Esophagus squamous epithelium (tissue), 5 donors: ENCODE results near the gene EYS. TPM values are rescaled to one million over a fixed set of nuclear protein-coding genes. Genes with fewer than 3 reads are reported as not detected.
"Not testable (repeated sequence)": the region's sequence is repeated elsewhere in the genome, so short reads cannot be mapped to it uniquely, and the experiment has no call there.

Experiments
- DNase-seq: peaks from one replicate; lab custom pipeline; 2025; lab: John Stamatoyannopoulos, UW
- H3K27ac ChIP-seq, 4 donors: fragments of 200-600 bp; sonication (generic); one replicate each; pipeline ENCODE4 v1.5.1; 2016 to 2019; ENCODE audit warnings: mild to moderate bottlenecking in 1 of 4
- H3K27me3 ChIP-seq, 4 donors: fragments of 200-600 bp; sonication (generic); 1 replicate in 3 of 4; 2 replicates in 1 of 4; pipeline versions ENCODE4 v1.5.1 to v1.6.0; 2017 to 2021; ENCODE audit warnings: antibody characterized with exemption in 1 of 4
- H3K36me3 ChIP-seq, 3 donors: fragments of 200-600 bp; sonication (generic); one replicate each; pipeline ENCODE4 v1.5.1; 2016 to 2019
- H3K4me1 ChIP-seq, 3 donors: fragments of 200-600 bp; sonication (generic); one replicate each; pipeline ENCODE4 v1.5.1; 2017 to 2019
- H3K4me3 ChIP-seq, 4 donors: fragments of 200-600 bp; sonication (generic); 1 replicate in 3 of 4; 2 replicates in 1 of 4; pipeline ENCODE4 v1.5.1; 2016 to 2019; ENCODE audit warnings: mild to moderate bottlenecking in 2 of 4, moderate library complexity in 1 of 4
- H3K9me3 ChIP-seq, 3 donors: fragments of 200-600 bp; sonication (generic); one replicate each; pipeline ENCODE4 v1.5.1; 2016 to 2019
- CTCF ChIP-seq, 6 experiments: fragments of 450-650 bp in 4 of 6; fragments of 200-600 bp in 2 of 6; sonication (generic) in 2 of 6; IDR thresholded peaks; one replicate each; pipeline ENCODE4 v1.5.1; 2016 to 2019; ENCODE audit warnings: antibody characterized with exemption in 6 of 6, mild to moderate bottlenecking in 4 of 6, moderate library complexity in 4 of 6
- POLR2A ChIP-seq, 4 donors: fragments of 450-650 bp; IDR thresholded peaks; one replicate each; pipeline ENCODE4 v1.6.1; 2017; ENCODE audit warnings: antibody characterized with exemption in 4 of 4, mild to moderate bottlenecking in 4 of 4, moderate library complexity in 3 of 4
- WGBS, 2 donors: methylation state at CpG; one replicate each; pipeline ENCODE4 v1.1.5; 2018; 5-methylcytosine and 5-hydroxymethylcytosine counted together
- intact Hi-C: fragments of 100-400 bp; cut with DNase I; formaldehyde crosslinking; loops from one replicate; pipeline ENCODE4 v1.15.0; 2022
- total RNA-seq, 4 donors: library from RNA; depleted of rRNA; stranded (reverse); fragments of >200 nt; gene quantifications; one replicate each; pipeline ENCODE4 v1.1.0, GENCODE V29; 2016
- donor health status: DM: yes; HTN: yes; CAD: no.

EYS gene
- total RNA-seq, 4 donors from 2014 or later, result 0.87 TPM; not detected in 3

GRCh38 chr6:65623566-65623965 lies 83.5 kb downstream of the EYS start:
- 36 to 40% methylated on average over 2 of the region's 2 CpGs for WGBS, 2 donors
- Histone ChIP-seq H3K36me3 (no peaks in the 10 kb centered on the region), H3K27me3 (no peaks in the 10 kb centered on the region), H3K4me3 (no peak overlapping the region), H3K9me3 (peaks cover 0 to 5% (median 0%) of the 10 kb centered on the region in 3 donors), H3K4me1 (no peaks in the 10 kb centered on the region), H3K27ac (no peak overlapping the region)
- intact Hi-C loops, result no loop called here
- DNase-seq, result no peak
- no peak for TF ChIP-seq POLR2A (IDR thresholded peaks at IDR 0.05)
- no peak for TF ChIP-seq CTCF (IDR thresholded peaks at IDR 0.05)

GRCh38 chr6:65610746-65611145 lies 96.3 kb downstream of the EYS start:
- 68 to 71% methylated on average over 2 of the region's 2 CpGs for WGBS, 2 donors
- Histone ChIP-seq H3K4me3 (no peak overlapping the region), H3K27ac (no peak overlapping the region), H3K36me3 (no peaks in the 10 kb centered on the region), H3K27me3 (no peaks in the 10 kb centered on the region), H3K9me3 (peaks cover 0 to 3% (median 0%) of the 10 kb centered on the region in 3 donors), H3K4me1 (no peaks in the 10 kb centered on the region)
- no peak for TF ChIP-seq CTCF (IDR thresholded peaks at IDR 0.05)
- no peak for TF ChIP-seq POLR2A (IDR thresholded peaks at IDR 0.05)
- DNase-seq, result no peak
- intact Hi-C loops, result no loop called here

GRCh38 chr6:65595540-65595939 lies 111.5 kb downstream of the EYS start:
- WGBS, 2 donors, result 72 to 83% methylated on average over 4 of the region's 4 CpGs
- no peaks in the 10 kb centered on the region for H3K9me3 ChIP-seq
- no peaks in the 10 kb centered on the region for H3K4me1 ChIP-seq
- no peak overlapping the region for H3K27ac ChIP-seq
- H3K4me3 ChIP-seq, result no peak overlapping the region
- H3K36me3 ChIP-seq, result no peaks in the 10 kb centered on the region
- no peak for DNase-seq
- H3K27me3 ChIP-seq, result no peaks in the 10 kb centered on the region
- intact Hi-C loops, result no loop called here
- TF ChIP-seq CTCF (IDR thresholded peaks at IDR 0.05) (no peak), POLR2A (IDR thresholded peaks at IDR 0.05) (no peak)

GRCh38 chr6:65570340-65570739 lies 136.7 kb downstream of the EYS start:
- H3K27me3 ChIP-seq, result no peaks in the 10 kb centered on the region
- no peaks in the 10 kb centered on the region for H3K36me3 ChIP-seq
- H3K27ac ChIP-seq, result no peak overlapping the region
- TF ChIP-seq POLR2A (IDR thresholded peaks at IDR 0.05) (no peak), CTCF (IDR thresholded peaks at IDR 0.05) (no peak)
- peaks cover 0 to 6% (median 0%) of the 10 kb centered on the region in 3 donors for H3K9me3 ChIP-seq
- H3K4me1 ChIP-seq, result no peaks in the 10 kb centered on the region
- no peak for DNase-seq
- intact Hi-C loops, result no loop called here
- no peak overlapping the region for H3K4me3 ChIP-seq
- whole genome bisulfite sequencing, 2 donors, result 10 to 16% methylated on average over 1 of the region's 1 CpG

- H3K27me3 ChIP-seq, result no peaks in the 10 kb centered on the region
- TF ChIP-seq CTCF (IDR thresholded peaks at IDR 0.05), result no peak
- no peak for TF ChIP-seq POLR2A (IDR thresholded peaks at IDR 0.05)
- no peak for DNase-seq
- peaks cover 0 to 6% (median 0%) of the 10 kb centered on the region in 3 donors for H3K9me3 ChIP-seq
- intact Hi-C loops, result no loop called here
- no peaks in the 10 kb centered on the region for H3K36me3 ChIP-seq
- no peak overlapping the region for H3K4me3 ChIP-seq
- no peak overlapping the region for H3K27ac ChIP-seq
- no peaks in the 10 kb centered on the region for H3K4me1 ChIP-seq
- 75 to 76% methylated on average over 2 of the region's 2 CpGs for WGBS, 2 donors
Measured at GRCh38 chr6:65569505-65569904, 137.5 kb downstream of the EYS start.

GRCh38 chr6:65569056-65569455 lies 138.0 kb downstream of the EYS start:
- DNase-seq, H3K9me3 ChIP-seq, H3K27me3 ChIP-seq, intact Hi-C loops, H3K4me3 ChIP-seq, H3K27ac ChIP-seq, H3K36me3 ChIP-seq, H3K4me1 ChIP-seq: not testable (repeated sequence)
- 59 to 62% methylated on average over 7 of the region's 7 CpGs for WGBS, 2 donors
